HepG2 (cell line): ENCODE measurements around the gene ABCF1. TPM values are rescaled to one million over a fixed set of nuclear protein-coding genes. Genes with fewer than 3 reads are reported as not detected.

Experiments used
- ATAC-seq: fragments of 200-7000 bp; cut with Tn5 transposase; 3 replicates; pipeline ENCODE4 v1.9.1; 2020; ENCODE audit warnings: mild to moderate bottlenecking, moderate library complexity
- BruUV-seq: library from RNA; stranded (reverse); fragments of 400-500 nt; replicated peaks from 2 replicates; lab custom pipeline; 2021; lab: Mats Ljungman, UMichigan
- CTCF ChIA-PET: fragments of 300-600 bp; formaldehyde crosslinking; extraction: SDS; loops from one replicate; lab custom pipeline; 2021; ENCODE audit warnings: low total read pairs, inconsistent platforms, low intra/inter-chr PET ratio; lab: Yijun Ruan, JAX
- POLR2A ChIA-PET: fragments of 350-600 bp; sonication (Branson Sonifier 250); formaldehyde crosslinking; loops from one replicate; lab custom pipeline; 2020; ENCODE audit warnings: antibody characterized with exemption, inconsistent platforms; lab: Yijun Ruan, JAX
- DNase-seq: peaks from one replicate; pipeline ENCODE4 v3.0.0-alpha.2; 2015; ENCODE audit warnings: low spot score
- FAIRE-seq: peaks from 3 replicates; lab custom pipeline; 2011; peaks lifted over from hg19 to GRCh38; lab: Jason Lieb, UNC
- H2AFZ ChIP-seq: one replicate; pipeline ENCODE4 v1.6.1; 2011; ENCODE audit warnings: low read length, inconsistent platforms
- H3K27ac ChIP-seq: fragments of 300-600 bp; 3 replicates; pipeline ENCODE4 v1.8.0; 2011; ENCODE audit warnings: mixed run types, mild to moderate bottlenecking, mixed read lengths, low read length, inconsistent platforms; ENCODE audit not compliant: insufficient read depth; ENCODE audit errors: extremely low read length
- H3K27me3 ChIP-seq, 2 experiments: fragments of 200-600 bp in 1 of 2; 2 replicates in 1 of 2; 3 replicates in 1 of 2; pipeline versions ENCODE4 v1.6.0 to v1.8.0; 2011; ENCODE audit warnings: low read length in 2 of 2, mild to moderate bottlenecking in 2 of 2, moderate library complexity in 2 of 2, inconsistent platforms in 1 of 2; ENCODE audit not compliant: insufficient read depth in 2 of 2, control insufficient read depth in 1 of 2
- H3K36me3 ChIP-seq, 2 experiments: fragments of 200-600 bp in 1 of 2; replicated peaks in 1 of 2; 2 replicates in 1 of 2; 3 replicates in 1 of 2; pipeline versions ENCODE4 v1.5.1 to v1.8.0; 2011; ENCODE audit warnings: low read length in 2 of 2, inconsistent platforms in 1 of 2; ENCODE audit not compliant: insufficient read depth in 2 of 2, control insufficient read depth in 1 of 2
- H3K4me1 ChIP-seq: 2 replicates; pipeline ENCODE4 v1.5.1; 2012; ENCODE audit warnings: low read length, inconsistent platforms; ENCODE audit not compliant: insufficient read depth
- H3K4me2 ChIP-seq: 2 replicates; pipeline ENCODE4 v1.6.0; 2011; ENCODE audit warnings: low read depth, low read length, inconsistent platforms
- H3K4me3 ChIP-seq, 3 experiments: fragments of 200-600 bp in 1 of 3; sonication (generic), shearing (Covaris generic) in 1 of 3; replicated peaks in 1 of 3; 2 replicates each; pipeline ENCODE4 v1.5.1; 2011 to 2016; ENCODE audit warnings: low read length in 3 of 3, inconsistent platforms in 2 of 3, low read depth in 2 of 3, mild to moderate bottlenecking in 2 of 3, control low read depth in 1 of 3, mixed read lengths in 1 of 3; ENCODE audit not compliant: insufficient read depth in 1 of 3
- H3K79me2 ChIP-seq: one replicate; pipeline ENCODE4 v1.6.1; 2011; ENCODE audit warnings: low read length, inconsistent platforms; ENCODE audit not compliant: insufficient read depth
- H3K9ac ChIP-seq: 2 replicates; pipeline ENCODE4 v1.6.0; 2011; ENCODE audit warnings: mild to moderate bottlenecking, low read depth, low read length, inconsistent platforms; ENCODE audit not compliant: insufficient read depth
- H3K9me3 ChIP-seq: 2 replicates; pipeline ENCODE4 v1.5.1; 2012; ENCODE audit warnings: mild to moderate bottlenecking, low read length
- H4K20me1 ChIP-seq: 2 replicates; pipeline ENCODE4 v1.6.0; 2011; ENCODE audit warnings: inconsistent platforms, mild to moderate bottlenecking, low read length, moderate library complexity; ENCODE audit not compliant: insufficient read depth
- ARID5B ChIP-seq: IDR thresholded peaks from 2 replicates; pipeline ENCODE4 v1.4.0; 2020; ENCODE audit warnings: mild to moderate bottlenecking, missing genetic modification reagents
- ELF3 ChIP-seq: IDR thresholded peaks from 2 replicates; pipeline ENCODE4 v1.6.1; 2016; ENCODE audit warnings: missing genetic modification reagents, missing compliant biosample characterization
- FOSL2 ChIP-seq: sonication (generic); formaldehyde crosslinking; IDR thresholded peaks from 2 replicates; pipeline ENCODE4 v1.4.0; 2020; ENCODE audit warnings: missing genetic modification reagents
- HDAC1 ChIP-seq: sonication (generic); formaldehyde crosslinking; IDR thresholded peaks from 2 replicates; pipeline ENCODE4 v1.5.1; 2020; ENCODE audit warnings: mild to moderate bottlenecking, missing genetic modification reagents
- HMGXB4 ChIP-seq, 2 experiments: sonication (generic) in 1 of 2; formaldehyde crosslinking in 1 of 2; IDR thresholded peaks; 2 replicates each; pipeline versions ENCODE4 v1.4.0 to v1.6.1; 2018 to 2020; ENCODE audit warnings: missing genetic modification reagents in 2 of 2, borderline replicate concordance in 1 of 2, low read depth in 1 of 2, mild to moderate bottlenecking in 1 of 2, missing biosample characterization in 1 of 2
- HNF1B ChIP-seq: sonication (generic); formaldehyde crosslinking; IDR thresholded peaks from 2 replicates; pipeline ENCODE4 v1.5.1; 2020; ENCODE audit warnings: mild to moderate bottlenecking, moderate library complexity, missing genetic modification reagents
- HOXA9 ChIP-seq: sonication (generic); formaldehyde crosslinking; IDR thresholded peaks from 2 replicates; pipeline ENCODE4 v1.8.1; 2022; ENCODE audit warnings: missing genetic modification reagents, mild to moderate bottlenecking, moderate library complexity, borderline replicate concordance
- PAF1 ChIP-seq: IDR thresholded peaks from 2 replicates; pipeline ENCODE4 v1.6.1; 2016; ENCODE audit warnings: missing genetic modification reagents, missing compliant biosample characterization
- ZGPAT ChIP-seq: IDR thresholded peaks from 2 replicates; pipeline ENCODE4 v1.6.1; 2016; ENCODE audit warnings: mild to moderate bottlenecking
- ZNF124 ChIP-seq: sonication (generic); formaldehyde crosslinking; IDR thresholded peaks from 2 replicates; pipeline ENCODE4 v1.4.0; 2020; ENCODE audit warnings: missing genetic modification reagents
- ZNF337 ChIP-seq: sonication (generic); formaldehyde crosslinking; IDR thresholded peaks from 2 replicates; pipeline ENCODE4 v1.5.1; 2020; ENCODE audit warnings: missing genetic modification reagents, low read depth, mild to moderate bottlenecking, borderline replicate concordance
- ZNF567 ChIP-seq: sonication (generic); formaldehyde crosslinking; IDR thresholded peaks from 2 replicates; pipeline ENCODE4 v1.8.1; 2023; ENCODE audit warnings: mild to moderate bottlenecking, missing genetic modification reagents, borderline replicate concordance
- WGBS: methylation state at CpG from one replicate; pipeline ENCODE4 v1.1.6; 2017; ENCODE audit warnings: low lambda C conversion rate; 5-methylcytosine and 5-hydroxymethylcytosine counted together
- in situ Hi-C: cut with HindIII; loops from 2 replicates; pipeline ENCODE4 v1.10.0; 2017; ENCODE audit warnings: low pct_unique_long_range_greater_than_20kb; ENCODE audit not compliant: extremely low pct_ligation_motif_present
- intact Hi-C: fragments of 100-400 bp; cut with micrococcal nuclease; formaldehyde crosslinking; loops from one replicate; pipeline ENCODE4 v1.10.0; 2022; ENCODE audit not compliant: unreplicated experiment
- polyA plus RNA-seq, 8 experiments: library from polyadenylated mRNA; depleted of rRNA in 3 of 8; stranded (reverse) in 7 of 8; unstranded in 1 of 8; fragments of >200 nt; fragmentation: Illumina TruSeq in 4 of 8; extraction: Trizol in 4 of 8; gene quantifications; 2 replicates each; pipeline versions ENCODE4 v1.2.1 to v1.2.3, GENCODE V29; 2011 to 2016; ENCODE audit warnings: low read depth in 4 of 8, missing spikeins in 1 of 8, mixed read lengths in 1 of 8; ENCODE audit not compliant: insufficient read depth in 1 of 8
- total RNA-seq, 5 experiments: library from RNA; depleted of rRNA; stranded (reverse); fragments of >200 nt; fragmentation: Illumina TruSeq; extraction: Trizol; gene quantifications; 2 replicates each; pipeline ENCODE4 v1.2.3, GENCODE V29; 2016; ENCODE audit warnings: low read depth in 1 of 5

ABCF1 gene
- total and polyA plus RNA-seq, 2 of the 13 experiments (the other 11 are each of a cell fraction or from before 2014, with no cell fraction given): 25.4 to 98.9 TPM

- Histone ChIP-seq H3K4me1 (peaks cover 7% of the 10 kb centered on the region; the same call in 1 of the 2 replicates), H4K20me1 (no peaks in the 10 kb centered on the region; the same call in 1 of the 2 replicates), H3K4me2 (peak overlapping the region; percentile 92), H3K9me3 (no peaks in the 10 kb centered on the region), H2AFZ (no peak overlapping the region), H3K27ac (no peak overlapping the region), H3K79me2 (no peaks in the 10 kb centered on the region), H3K27me3 (no peaks in the 10 kb centered on the region), H3K4me3 (peak overlapping the region; percentile 30 to 66 (median 44); a peak in 5 of 6 replicates), H3K36me3 (peaks cover 1 to 11% of the 10 kb centered on the region in 2 experiments; a peak in 2 of 5 replicates), H3K9ac (no peak overlapping the region)
- WGBS: 30% methylated on average over 23 of the region's 23 CpGs
- ChIA-PET CTCF (interaction anchor here (0.6 to 6.6 kb wide), 4 partner anchors 10 to 58 kb away, joined by 3 to 110 read pairs (median 10); partner anchors contain the start of gene HLA-E), POLR2A (interaction anchor here (0.7 to 2.1 kb wide), 9 partner anchors 9 to 130 kb away, joined by 3 to 6 read pairs (median 3); partner anchors contain the start of genes DHX16, GNL1 and PRR3)
- intact Hi-C loops (loop anchor here (1.0 to 10.0 kb wide), 3 partner anchors 52 to 133 kb away; partner anchors contain the start of genes DHX16 and HLA-E), in situ Hi-C loops (loop anchor here (5.0 kb wide), 1 partner anchor 59 kb away; no protein-coding TSS in a partner anchor)
- FAIRE-seq: peak; percentile 93
- DNase-seq: peak; percentile 76
- ATAC-seq: peak; percentile 88
- no TSS peak for BruUV-seq
- no peak for TF ChIP-seq ZNF567 (CRISPR knock-in tag)
- peak; percentile 54; the same call in 1 of the 2 replicates for TF ChIP-seq ARID5B (CRISPR knock-in tag)
- no peak for TF ChIP-seq PAF1 (CRISPR knock-in tag)
- no peak for TF ChIP-seq HOXA9
- no peak for TF ChIP-seq ZNF124
- no peak for TF ChIP-seq ZNF337
- peak; percentile 49; the same call in 1 of the 2 replicates for TF ChIP-seq HDAC1
- TF ChIP-seq ZGPAT (CRISPR knock-in tag): 0 out of 2 replicates have a peak, but pooled peaks have one; percentile 48
- TF ChIP-seq ELF3 (CRISPR knock-in tag): peak; percentile 66; the same call in 1 of the 2 replicates
- TF ChIP-seq HMGXB4 (CRISPR knock-in tag; IDR thresholded peaks at IDR 0.05; ENCODE audit: borderline replicate concordance in 1 of 2, low read depth in 1 of 2): peak; percentile 43 to 75; a peak in 3 of 4 replicates
- no peak for TF ChIP-seq FOSL2 (CRISPR knock-in tag)
- TF ChIP-seq HNF1B: peak; percentile 45
These were observed 29.5 kb upstream of the ABCF1 start for GRCh38 chr6:30541515-30542403.
